Lower lobe of right lung (tissue), 2 donors: Measurements from ENCODE around the gene HSH2D. TPM values are rescaled to one million over a fixed set of nuclear protein-coding genes. Genes with fewer than 3 reads are reported as not detected.

ENCODE experiments used
- ATAC-seq, 2 donors: fragments of 200-7000 bp; cut with Tn5 transposase; one replicate each; pipeline ENCODE4 v1.9.1; 2020 to 2022; ENCODE audit warnings: mild to moderate bottlenecking in 2 of 2, moderate library complexity in 2 of 2
- DNase-seq: peaks from one replicate; pipeline ENCODE4 v3.0.0-alpha.2; 2020
- H3K27ac ChIP-seq: fragments of 200-600 bp; one replicate; pipeline ENCODE4 v1.8.0; 2022
- H3K27me3 ChIP-seq: fragments of 200-600 bp; one replicate; pipeline ENCODE4 v1.8.0; 2022; ENCODE audit warnings: low read depth
- H3K36me3 ChIP-seq: fragments of 200-600 bp; one replicate; pipeline ENCODE4 v1.8.0; 2022; ENCODE audit warnings: mild to moderate bottlenecking
- H3K4me1 ChIP-seq: fragments of 200-600 bp; one replicate; pipeline ENCODE4 v1.8.0; 2022
- H3K4me3 ChIP-seq: fragments of 200-600 bp; one replicate; pipeline ENCODE4 v1.8.0; 2022; ENCODE audit warnings: mild to moderate bottlenecking
- H3K9me3 ChIP-seq: fragments of 200-600 bp; one replicate; pipeline ENCODE4 v1.8.0; 2022
- CTCF ChIP-seq: fragments of 200-600 bp; IDR thresholded peaks from one replicate; pipeline ENCODE4 v1.8.0; 2022; ENCODE audit warnings: antibody characterized with exemption, mild to moderate bottlenecking
- intact Hi-C: fragments of 100-400 bp; cut with DNase I; formaldehyde crosslinking; loops from one replicate; pipeline ENCODE4 v1.11.0; 2022
- long read RNA-seq: library from polyadenylated mRNA; unstranded; transcript quantifications from one replicate; pipeline ENCODE4 v2.0.0, GENCODE V29; 2021
- total RNA-seq: library from RNA; stranded (reverse); fragmentation: NEBNext Ultra II Directional; extraction: Animal tissue kit (Norgen Biotek cat#: 25700); gene quantifications from one replicate; pipeline ENCODE4 v1.2.1, GENCODE V29; 2021
- donor health status: DM: no; HTN: yes; CAD: no; lungs with severe emphysema.

Gene HSH2D
- 8.2 TPM for total RNA-seq
- long read RNA-seq, partial matches to known transcripts, result 3 of 5 reads
- long read RNA-seq, other reads (novel, unspliced or antisense), result 1 of 5 reads

GRCh38 chr19:16143399-16144215 is at the start of gene HSH2D:
TSS of gene HSH2D (plus strand) at chr19:16143685. CDS start at chr19:16148751, 5,066 bp downstream.
- ATAC-seq (peak; percentile 93 to 96), DNase-seq (peak; percentile 94)
- Histone ChIP-seq H3K9me3 (no peaks in the 10 kb centered on the region), H3K4me1 (peaks cover 15% of the 10 kb centered on the region), H3K27me3 (peaks cover 6% of the 10 kb centered on the region), H3K27ac (peak within 1 kb of the TSS; percentile 80), H3K36me3 (no peaks in the 10 kb centered on the region), H3K4me3 (peak within 1 kb of the TSS; percentile 50)
- TF ChIP-seq CTCF, result no peak
- intact Hi-C loops, result no loop called here

- H3K9me3 ChIP-seq, result no peaks in the 10 kb centered on the region
- no peak overlapping the region for H3K4me3 ChIP-seq
- H3K27ac ChIP-seq, result peak overlapping the region; percentile 46
- intact Hi-C loops, result no loop called here
- DNase-seq, result no peak
- peaks cover 25% of the 10 kb centered on the region for H3K4me1 ChIP-seq
- H3K27me3 ChIP-seq, result no peaks in the 10 kb centered on the region
- peaks cover 100% of the 10 kb centered on the region for H3K36me3 ChIP-seq
- no peak for TF ChIP-seq CTCF
- no peak for ATAC-seq
Measured at GRCh38 chr19:16094360-16095070, 49.0 kb upstream of the HSH2D start.

GRCh38 chr19:16095071-16095571 is 48.4 kb upstream of the HSH2D start:
- no peak for TF ChIP-seq CTCF
- DNase-seq (no peak), ATAC-seq (no peak)
- H3K4me3 ChIP-seq, result no peak overlapping the region
- H3K27me3 ChIP-seq, result no peaks in the 10 kb centered on the region
- peaks cover 23% of the 10 kb centered on the region for H3K4me1 ChIP-seq
- intact Hi-C loops, result no loop called here
- H3K36me3 ChIP-seq, result peaks cover 100% of the 10 kb centered on the region
- no peak overlapping the region for H3K27ac ChIP-seq
- no peaks in the 10 kb centered on the region for H3K9me3 ChIP-seq

- no peak for TF ChIP-seq CTCF
- intact Hi-C loops, result no loop called here
- no peaks in the 10 kb centered on the region for H3K27me3 ChIP-seq
- H3K9me3 ChIP-seq, result no peaks in the 10 kb centered on the region
- no peak overlapping the region for H3K4me3 ChIP-seq
- no peak for DNase-seq
- peak overlapping the region; percentile 53 for H3K27ac ChIP-seq
- peaks cover 23% of the 10 kb centered on the region for H3K4me1 ChIP-seq
- no peak for ATAC-seq
- H3K36me3 ChIP-seq, result peaks cover 100% of the 10 kb centered on the region
Measured at GRCh38 chr19:16096280-16096855, 47.1 kb upstream of the HSH2D start.

- Histone ChIP-seq H3K9me3 (no peaks in the 10 kb centered on the region), H3K4me3 (no peak overlapping the region), H3K4me1 (peaks cover 23% of the 10 kb centered on the region), H3K27me3 (no peaks in the 10 kb centered on the region), H3K36me3 (peaks cover 100% of the 10 kb centered on the region), H3K27ac (peak overlapping the region; percentile 21)
- ATAC-seq (no peak), DNase-seq (no peak)
- intact Hi-C loops, result no loop called here
- TF ChIP-seq CTCF, result no peak
Measured at GRCh38 chr19:16098416-16098768, 45.1 kb upstream of the HSH2D start.
